Uterus (tissue), 2 donors: ENCODE results near the gene SORBS1.

Experiments used
- POLR2A ChIP-seq, 2 donors: fragments of 450-650 bp; IDR thresholded peaks; one replicate each; pipeline ENCODE4 v1.6.1; 2016; ENCODE audit warnings: antibody characterized with exemption in 2 of 2, mild to moderate bottlenecking in 1 of 2, moderate library complexity in 1 of 2
- TF ChIP-seq, protein P1 (sequence below), 4 experiments: fragments of 200-600 bp in 2 of 4; fragments of 450-650 bp in 2 of 4; sonication (generic) in 2 of 4; IDR thresholded peaks; one replicate each; pipeline ENCODE4 v1.5.1; 2016 to 2019; ENCODE audit warnings: antibody characterized with exemption in 4 of 4, mild to moderate bottlenecking in 2 of 4, moderate library complexity in 1 of 4

DNA sequence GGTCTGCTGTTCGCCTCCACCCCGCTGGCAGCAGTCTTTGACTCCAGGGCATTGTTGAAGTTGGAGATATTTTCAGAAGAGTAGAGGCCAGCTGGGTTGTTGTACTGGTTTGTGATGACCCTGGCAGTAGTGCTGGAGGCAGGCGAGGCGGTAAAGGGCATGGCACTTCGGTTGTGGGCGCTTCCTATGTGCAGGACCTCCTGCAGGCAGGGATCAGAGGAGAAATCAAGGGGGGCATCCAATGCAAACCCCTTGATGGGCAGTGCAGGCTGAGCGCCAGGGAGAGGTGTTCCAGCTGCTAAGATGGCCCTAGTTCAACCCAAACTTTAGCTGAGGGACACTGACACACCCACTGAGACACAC, 297.3 kb downstream of the SORBS1 start:
- TF ChIP-seq, protein P1, sequence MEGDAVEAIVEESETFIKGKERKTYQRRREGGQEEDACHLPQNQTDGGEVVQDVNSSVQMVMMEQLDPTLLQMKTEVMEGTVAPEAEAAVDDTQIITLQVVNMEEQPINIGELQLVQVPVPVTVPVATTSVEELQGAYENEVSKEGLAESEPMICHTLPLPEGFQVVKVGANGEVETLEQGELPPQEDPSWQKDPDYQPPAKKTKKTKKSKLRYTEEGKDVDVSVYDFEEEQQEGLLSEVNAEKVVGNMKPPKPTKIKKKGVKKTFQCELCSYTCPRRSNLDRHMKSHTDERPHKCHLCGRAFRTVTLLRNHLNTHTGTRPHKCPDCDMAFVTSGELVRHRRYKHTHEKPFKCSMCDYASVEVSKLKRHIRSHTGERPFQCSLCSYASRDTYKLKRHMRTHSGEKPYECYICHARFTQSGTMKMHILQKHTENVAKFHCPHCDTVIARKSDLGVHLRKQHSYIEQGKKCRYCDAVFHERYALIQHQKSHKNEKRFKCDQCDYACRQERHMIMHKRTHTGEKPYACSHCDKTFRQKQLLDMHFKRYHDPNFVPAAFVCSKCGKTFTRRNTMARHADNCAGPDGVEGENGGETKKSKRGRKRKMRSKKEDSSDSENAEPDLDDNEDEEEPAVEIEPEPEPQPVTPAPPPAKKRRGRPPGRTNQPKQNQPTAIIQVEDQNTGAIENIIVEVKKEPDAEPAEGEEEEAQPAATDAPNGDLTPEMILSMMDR (IDR thresholded peaks at IDR 0.05), result no peak
- TF ChIP-seq POLR2A (IDR thresholded peaks at IDR 0.05), result no peak
